ENCODE measurements around the gene JAZF1. TPM values are rescaled to one million over a fixed set of nuclear protein-coding genes. Genes with fewer than 3 reads are reported as not detected.
A peak's percentile ranks its signal among the peaks of the same experiment; 100 is the strongest.

Gene JAZF1
- total and polyA plus RNA-seq, 3 donors from 2014 or later: 38.5 to 51.0 (median 46.4) TPM

DNA sequence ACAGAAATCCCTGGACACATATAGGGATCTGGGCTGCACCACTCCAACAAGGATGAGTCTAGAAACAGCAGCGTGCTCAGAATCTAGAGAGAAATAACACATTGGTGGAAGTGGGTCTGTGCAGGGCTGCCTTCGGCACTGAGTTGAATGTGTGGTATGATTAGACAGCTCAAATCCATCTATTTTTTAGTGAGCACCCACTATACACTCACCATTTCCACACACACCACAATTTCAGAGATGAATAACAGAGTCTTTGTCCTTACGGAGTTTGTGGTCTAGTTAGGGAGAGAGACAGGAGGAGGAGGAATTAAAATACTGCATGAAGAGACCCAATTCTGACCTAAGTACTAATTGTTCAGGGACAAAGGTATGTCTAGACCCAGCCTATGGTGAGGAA is 44.2 kb downstream of the JAZF1 start:
- intact Hi-C loops (cut with DNase I; ENCODE audit: low total_unique reads): no loop called here
- Histone ChIP-seq H3K36me3 (ENCODE audit: low read depth, missing control alignments) (no peaks in the 10 kb centered on the region), H3K4me3 (no peak overlapping the region), H3K4me1 (peaks cover 68% of the 10 kb centered on the region), H3K27ac (peak overlapping the region; percentile 79 to 80), H3K9me3 (no peaks in the 10 kb centered on the region), H3K27me3 (no peaks in the 10 kb centered on the region)
- TF ChIP-seq, protein P1, sequence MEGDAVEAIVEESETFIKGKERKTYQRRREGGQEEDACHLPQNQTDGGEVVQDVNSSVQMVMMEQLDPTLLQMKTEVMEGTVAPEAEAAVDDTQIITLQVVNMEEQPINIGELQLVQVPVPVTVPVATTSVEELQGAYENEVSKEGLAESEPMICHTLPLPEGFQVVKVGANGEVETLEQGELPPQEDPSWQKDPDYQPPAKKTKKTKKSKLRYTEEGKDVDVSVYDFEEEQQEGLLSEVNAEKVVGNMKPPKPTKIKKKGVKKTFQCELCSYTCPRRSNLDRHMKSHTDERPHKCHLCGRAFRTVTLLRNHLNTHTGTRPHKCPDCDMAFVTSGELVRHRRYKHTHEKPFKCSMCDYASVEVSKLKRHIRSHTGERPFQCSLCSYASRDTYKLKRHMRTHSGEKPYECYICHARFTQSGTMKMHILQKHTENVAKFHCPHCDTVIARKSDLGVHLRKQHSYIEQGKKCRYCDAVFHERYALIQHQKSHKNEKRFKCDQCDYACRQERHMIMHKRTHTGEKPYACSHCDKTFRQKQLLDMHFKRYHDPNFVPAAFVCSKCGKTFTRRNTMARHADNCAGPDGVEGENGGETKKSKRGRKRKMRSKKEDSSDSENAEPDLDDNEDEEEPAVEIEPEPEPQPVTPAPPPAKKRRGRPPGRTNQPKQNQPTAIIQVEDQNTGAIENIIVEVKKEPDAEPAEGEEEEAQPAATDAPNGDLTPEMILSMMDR (IDR thresholded peaks at IDR 0.05): no peak
- no peak for TF ChIP-seq POLR2A (IDR thresholded peaks at IDR 0.05)
- 80 to 86% methylated on average over 3 of the region's 3 CpGs for WGBS, 2 donors
- no peak for DNase-seq

DNA sequence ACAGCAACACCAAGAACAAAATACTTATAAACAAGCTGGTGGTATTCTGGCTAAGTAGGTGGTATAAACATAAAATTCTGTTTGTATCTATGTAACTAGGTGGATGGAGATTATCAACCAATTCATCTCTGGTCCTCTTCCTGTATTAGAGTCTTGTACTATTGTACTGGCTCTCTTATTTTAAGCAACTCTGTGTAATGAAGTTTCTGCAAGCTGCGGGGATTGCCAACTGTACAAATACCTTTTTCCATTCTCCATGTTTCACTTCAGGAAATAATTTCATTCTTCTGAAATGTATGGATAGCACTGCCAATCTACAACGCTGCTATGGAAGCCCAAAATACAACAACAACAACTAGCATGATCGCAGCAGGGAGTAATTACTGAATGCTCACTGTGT is 44.8 kb downstream of the JAZF1 start:
- Histone ChIP-seq H3K27ac (peak overlapping the region; percentile 79 to 80), H3K4me1 (peaks cover 61% of the 10 kb centered on the region), H3K4me3 (no peak overlapping the region), H3K27me3 (no peaks in the 10 kb centered on the region), H3K9me3 (no peaks in the 10 kb centered on the region), H3K36me3 (ENCODE audit: low read depth, missing control alignments) (no peaks in the 10 kb centered on the region)
- intact Hi-C loops (cut with DNase I; ENCODE audit: low total_unique reads): no loop called here
- TF ChIP-seq POLR2A (IDR thresholded peaks at IDR 0.05): no peak
- TF ChIP-seq, protein P1 (IDR thresholded peaks at IDR 0.05): no peak
- 48 to 77% methylated on average over 3 of the region's 3 CpGs for WGBS, 2 donors
- DNase-seq: no peak

DNA sequence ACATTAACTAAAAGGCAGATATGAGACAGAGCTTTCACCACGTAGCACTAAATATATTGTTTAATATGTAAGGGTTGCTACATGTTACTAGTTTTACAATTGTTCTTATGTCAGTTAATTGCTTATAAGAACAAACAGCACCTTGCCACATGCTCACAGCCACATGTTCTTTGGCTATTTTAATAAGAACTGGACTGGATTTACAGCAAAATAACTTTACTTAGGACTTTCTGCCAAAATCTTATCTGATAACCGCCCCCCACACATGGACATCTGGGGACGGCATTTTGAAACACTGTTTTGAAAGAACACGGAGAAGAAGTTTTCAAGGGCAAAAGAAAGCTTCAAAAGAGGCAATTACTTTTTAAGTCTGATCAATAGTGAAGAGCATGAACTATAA is 45.3 kb downstream of the JAZF1 start:
- Histone ChIP-seq H3K9me3 (no peaks in the 10 kb centered on the region), H3K36me3 (ENCODE audit: low read depth, missing control alignments) (no peaks in the 10 kb centered on the region), H3K4me3 (no peak overlapping the region), H3K27me3 (no peaks in the 10 kb centered on the region), H3K4me1 (peaks cover 61% of the 10 kb centered on the region), H3K27ac (peak overlapping the region; percentile 79 to 80)
- WGBS, 2 donors: 25 to 41% methylated on average over 4 of the region's 4 CpGs
- intact Hi-C loops (cut with DNase I; ENCODE audit: low total_unique reads): no loop called here
- TF ChIP-seq, protein P1 (IDR thresholded peaks at IDR 0.05): no peak
- no peak for TF ChIP-seq POLR2A (IDR thresholded peaks at IDR 0.05)
- peak; percentile 76 for DNase-seq

DNA sequence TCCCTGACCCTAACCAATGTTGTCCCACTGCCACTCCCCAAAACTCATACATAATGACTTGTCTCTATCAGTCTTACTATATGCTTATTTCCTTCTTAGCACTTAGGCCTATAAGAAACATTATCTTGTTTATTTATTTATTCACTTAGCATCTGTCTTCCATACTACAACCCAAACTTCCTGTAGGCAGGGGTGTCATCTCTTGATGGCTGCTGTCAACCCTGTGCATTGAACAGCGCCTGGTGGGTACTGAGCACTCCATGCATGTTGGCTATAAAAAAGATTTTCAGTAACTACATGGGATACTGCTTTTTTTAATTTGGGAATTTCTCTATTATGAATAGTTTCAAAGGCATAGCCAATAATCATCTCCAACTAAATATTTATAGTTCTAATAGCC is 46.7 kb downstream of the JAZF1 start:
- no peak for TF ChIP-seq POLR2A (IDR thresholded peaks at IDR 0.05)
- TF ChIP-seq, protein P1 (IDR thresholded peaks at IDR 0.05): no peak
- peaks cover 61% of the 10 kb centered on the region for H3K4me1 ChIP-seq
- DNase-seq: no peak
- WGBS, 2 donors: 97 to 100% methylated on average over 1 of the region's 1 CpG
- peak overlapping the region; percentile 76 to 80 for H3K27ac ChIP-seq
- no peaks in the 10 kb centered on the region for H3K27me3 ChIP-seq
- H3K9me3 ChIP-seq: no peaks in the 10 kb centered on the region
- H3K4me3 ChIP-seq: no peak overlapping the region
- H3K36me3 ChIP-seq (ENCODE audit: low read depth, missing control alignments): no peaks in the 10 kb centered on the region
- intact Hi-C loops (cut with DNase I; ENCODE audit: low total_unique reads): no loop called here

All from testis (tissue), 3 donors.